Erythroblast (primary cell): Measurements from ENCODE around the gene SLC7A5.

Experiments used
- GATA1 ChIP-seq: IDR thresholded peaks from 2 replicates; pipeline ENCODE4 v1.6.1; 2011; ENCODE audit warnings: low read depth, mild to moderate bottlenecking, control low read depth, low read length, moderate library complexity
- POLR2A ChIP-seq: IDR thresholded peaks from 2 replicates; pipeline ENCODE4 v1.6.1; 2011; ENCODE audit warnings: mild to moderate bottlenecking, low read length

DNA sequence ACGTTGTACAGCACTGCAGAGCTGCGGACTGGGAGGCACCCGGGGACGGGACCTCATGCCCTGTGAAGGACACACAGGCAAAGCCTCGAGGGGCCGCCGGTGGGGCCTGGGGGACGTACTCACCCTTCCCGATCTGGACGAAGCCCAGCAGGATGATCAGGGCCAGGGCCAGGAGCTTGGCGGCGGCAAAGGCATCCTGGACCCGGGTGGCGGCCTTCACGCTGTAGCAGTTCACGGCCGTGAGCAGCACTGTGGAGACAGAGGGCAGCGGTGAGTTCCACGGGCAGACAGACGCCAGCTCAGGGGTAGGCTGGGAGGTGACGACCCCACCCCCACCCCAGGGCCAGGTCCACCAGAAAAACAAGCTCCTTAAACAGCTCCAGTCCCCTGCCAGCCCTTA, 17.7 kb downstream of the SLC7A5 start:
- TF ChIP-seq POLR2A (no peak), GATA1 (no peak)
